Vagina (tissue), 2 donors: ENCODE measurements around the gene CPZ.

Source experiments
- CTCF ChIP-seq, 3 experiments: fragments of 450-650 bp in 2 of 3; fragments of 200-600 bp in 1 of 3; sonication (generic) in 1 of 3; IDR thresholded peaks; one replicate each; pipeline ENCODE4 v1.5.1; 2017 to 2019; ENCODE audit warnings: antibody characterized with exemption in 3 of 3, mild to moderate bottlenecking in 2 of 3, moderate library complexity in 2 of 3
- POLR2AphosphoS5 ChIP-seq, 2 donors: sonication (generic); formaldehyde crosslinking; IDR thresholded peaks; one replicate each; pipeline ENCODE4 v1.9.0; 2017; ENCODE audit warnings: antibody characterized with exemption in 2 of 2, mild to moderate bottlenecking in 2 of 2, low read depth in 1 of 2; ENCODE audit not compliant: insufficient read depth in 1 of 2

- TF ChIP-seq CTCF (IDR thresholded peaks at IDR 0.05) (no peak), POLR2AphosphoS5 (IDR thresholded peaks at IDR 0.05; ENCODE audit: insufficient read depth in 1 of 2, low read depth in 1 of 2) (no peak)
Measured at GRCh38 chr4:8606966-8607365, 14.4 kb downstream of the CPZ start.
